ENCODE results near the gene GNAL. TPM values are rescaled to one million over a fixed set of nuclear protein-coding genes. Genes with fewer than 3 reads are reported as not detected.

GNAL gene
- total RNA-seq, 1 experiment from 2014 or later = 4.6 TPM

DNA sequence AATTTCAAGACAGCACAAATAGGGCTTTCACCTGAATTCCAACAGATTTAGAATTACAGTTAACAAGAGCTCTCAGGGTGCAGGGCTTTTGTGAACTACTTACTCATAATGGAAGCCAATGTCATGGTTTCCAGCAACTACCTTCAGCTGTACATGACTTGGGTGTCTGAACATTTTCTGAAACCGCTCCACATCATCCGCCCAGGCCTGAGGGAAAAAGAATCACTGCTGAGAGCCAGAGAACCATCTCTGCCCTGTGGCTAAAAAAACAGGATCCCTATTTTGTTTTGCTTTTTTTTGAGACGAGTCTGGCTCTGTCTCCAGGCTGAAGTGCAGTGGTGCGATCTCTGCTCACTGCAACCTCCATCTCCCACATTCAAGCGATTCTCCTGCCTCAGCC lies 200.2 kb downstream of the GNAL start:
- ATAC-seq (no peak), DNase-seq (ENCODE audit: low read depth, low spot score) (no peak)
- ChIA-PET RAD21 (ENCODE audit: low non-redundant PET in 1 of 2, low total read pairs in 2 of 2, uncharacterized antibody in 2 of 2, unreplicated experiment in 2 of 2) (no interaction called here), CTCF (no interaction called here), POLR2A (no interaction called here)
- no peaks in the 10 kb centered on the region for H3K9me2 ChIP-seq (ENCODE audit: insufficient read depth)
- H3K4me3 ChIP-seq (replicated peaks in 1 of 2; ENCODE audit: low read depth in 1 of 2, low read length in 2 of 2) = no peak overlapping the region
- H3K27ac ChIP-seq (ENCODE audit: low read depth, low read length) = no peak overlapping the region
- H3K4me2 ChIP-seq (ENCODE audit: low read length) = no peak overlapping the region
- no peaks in the 10 kb centered on the region; a peak in 1 of 4 replicates for H3K36me3 ChIP-seq (ENCODE audit: control insufficient read depth in 1 of 2, insufficient read depth in 2 of 2, low read length in 2 of 2)
- intact Hi-C loops (cut with micrococcal nuclease) = no loop called here
- peaks cover 10 to 21% of the 10 kb centered on the region in 2 experiments; a peak in 3 of 4 replicates for H3K4me1 ChIP-seq (ENCODE audit: control insufficient read depth in 1 of 2, insufficient read depth in 2 of 2, low read length in 2 of 2)
- BruUV-seq (replicated peaks) = no TSS peak
- H3K9me3 ChIP-seq (ENCODE audit: control insufficient read depth in 1 of 2, insufficient read depth in 1 of 2, low read depth in 1 of 2, low read length in 2 of 2) = no peaks in the 10 kb centered on the region
- H3K27me3 ChIP-seq (ENCODE audit: insufficient read depth, low read length) = no peaks in the 10 kb centered on the region
- H2AFZ ChIP-seq (ENCODE audit: low read depth, low read length, poor library complexity, severe bottlenecking) = no peak overlapping the region
- H3K9ac ChIP-seq (ENCODE audit: low read length) = no peak overlapping the region
- no peaks in the 10 kb centered on the region for H4K20me1 ChIP-seq (ENCODE audit: insufficient read depth)
- H3K79me2 ChIP-seq (ENCODE audit: insufficient read depth, low read length) = no peaks in the 10 kb centered on the region
- TF ChIP-seq, protein P1, sequence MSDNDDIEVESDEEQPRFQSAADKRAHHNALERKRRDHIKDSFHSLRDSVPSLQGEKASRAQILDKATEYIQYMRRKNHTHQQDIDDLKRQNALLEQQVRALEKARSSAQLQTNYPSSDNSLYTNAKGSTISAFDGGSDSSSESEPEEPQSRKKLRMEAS (IDR thresholded peaks at IDR 0.05) = no peak
- TF ChIP-seq RAD21 (IDR thresholded peaks at IDR 0.05; ENCODE audit: low read depth) = no peak
- no peak for TF ChIP-seq CBX3 (IDR thresholded peaks at IDR 0.05; ENCODE audit: low read depth)
- TF ChIP-seq POLR2A (IDR thresholded peaks at IDR 0.05; ENCODE audit: borderline replicate concordance, extremely low read depth, insufficient read depth, insufficient read length) = no peak
- TF ChIP-seq, protein P2, sequence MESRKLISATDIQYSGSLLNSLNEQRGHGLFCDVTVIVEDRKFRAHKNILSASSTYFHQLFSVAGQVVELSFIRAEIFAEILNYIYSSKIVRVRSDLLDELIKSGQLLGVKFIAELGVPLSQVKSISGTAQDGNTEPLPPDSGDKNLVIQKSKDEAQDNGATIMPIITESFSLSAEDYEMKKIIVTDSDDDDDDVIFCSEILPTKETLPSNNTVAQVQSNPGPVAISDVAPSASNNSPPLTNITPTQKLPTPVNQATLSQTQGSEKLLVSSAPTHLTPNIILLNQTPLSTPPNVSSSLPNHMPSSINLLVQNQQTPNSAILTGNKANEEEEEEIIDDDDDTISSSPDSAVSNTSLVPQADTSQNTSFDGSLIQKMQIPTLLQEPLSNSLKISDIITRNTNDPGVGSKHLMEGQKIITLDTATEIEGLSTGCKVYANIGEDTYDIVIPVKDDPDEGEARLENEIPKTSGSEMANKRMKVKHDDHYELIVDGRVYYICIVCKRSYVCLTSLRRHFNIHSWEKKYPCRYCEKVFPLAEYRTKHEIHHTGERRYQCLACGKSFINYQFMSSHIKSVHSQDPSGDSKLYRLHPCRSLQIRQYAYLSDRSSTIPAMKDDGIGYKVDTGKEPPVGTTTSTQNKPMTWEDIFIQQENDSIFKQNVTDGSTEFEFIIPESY (IDR thresholded peaks at IDR 0.05; ENCODE audit: extremely low read depth, insufficient replicate concordance, low read length) = no peak
- TF ChIP-seq POLR2AphosphoS5 (IDR thresholded peaks at IDR 0.05; ENCODE audit: low read depth, low read length) = no peak
- TF ChIP-seq EZH2 (IDR thresholded peaks at IDR 0.05) = no peak
- no peak for TF ChIP-seq FOSL1 (IDR thresholded peaks at IDR 0.05; ENCODE audit: low read depth)
- TF ChIP-seq YY1 (IDR thresholded peaks at IDR 0.05; ENCODE audit: extremely low read depth, insufficient replicate concordance, low read depth, low read length) = no peak
- TF ChIP-seq SP1 (IDR thresholded peaks at IDR 0.05; ENCODE audit: low read depth) = no peak
- TF ChIP-seq, protein P3, sequence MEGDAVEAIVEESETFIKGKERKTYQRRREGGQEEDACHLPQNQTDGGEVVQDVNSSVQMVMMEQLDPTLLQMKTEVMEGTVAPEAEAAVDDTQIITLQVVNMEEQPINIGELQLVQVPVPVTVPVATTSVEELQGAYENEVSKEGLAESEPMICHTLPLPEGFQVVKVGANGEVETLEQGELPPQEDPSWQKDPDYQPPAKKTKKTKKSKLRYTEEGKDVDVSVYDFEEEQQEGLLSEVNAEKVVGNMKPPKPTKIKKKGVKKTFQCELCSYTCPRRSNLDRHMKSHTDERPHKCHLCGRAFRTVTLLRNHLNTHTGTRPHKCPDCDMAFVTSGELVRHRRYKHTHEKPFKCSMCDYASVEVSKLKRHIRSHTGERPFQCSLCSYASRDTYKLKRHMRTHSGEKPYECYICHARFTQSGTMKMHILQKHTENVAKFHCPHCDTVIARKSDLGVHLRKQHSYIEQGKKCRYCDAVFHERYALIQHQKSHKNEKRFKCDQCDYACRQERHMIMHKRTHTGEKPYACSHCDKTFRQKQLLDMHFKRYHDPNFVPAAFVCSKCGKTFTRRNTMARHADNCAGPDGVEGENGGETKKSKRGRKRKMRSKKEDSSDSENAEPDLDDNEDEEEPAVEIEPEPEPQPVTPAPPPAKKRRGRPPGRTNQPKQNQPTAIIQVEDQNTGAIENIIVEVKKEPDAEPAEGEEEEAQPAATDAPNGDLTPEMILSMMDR (IDR thresholded peaks at IDR 0.05 in 2 of 3, conservative IDR thresholded peaks at IDR 0.05 in 1 of 3; ENCODE audit: borderline replicate concordance in 1 of 3, insufficient read depth in 1 of 3, low read depth in 2 of 3, low read length in 2 of 3) = no peak
- TF ChIP-seq, protein P4, sequence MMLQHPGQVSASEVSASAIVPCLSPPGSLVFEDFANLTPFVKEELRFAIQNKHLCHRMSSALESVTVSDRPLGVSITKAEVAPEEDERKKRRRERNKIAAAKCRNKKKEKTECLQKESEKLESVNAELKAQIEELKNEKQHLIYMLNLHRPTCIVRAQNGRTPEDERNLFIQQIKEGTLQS (IDR thresholded peaks at IDR 0.05) = no peak
- no peak for TF ChIP-seq EZH2phosphoT487 (IDR thresholded peaks at IDR 0.05; ENCODE audit: borderline replicate concordance)
- no peak for TF ChIP-seq ZNF274 (IDR thresholded peaks at IDR 0.05; ENCODE audit: low read depth, low read length)
- TF ChIP-seq TCF7L2 (IDR thresholded peaks at IDR 0.05; ENCODE audit: borderline replicate concordance, extremely low read depth, insufficient read depth, insufficient read length) = no peak

Data from HCT116 (cell line).